GM12878 (cell line): ENCODE results near the gene BAX. TPM values are rescaled to one million over a fixed set of nuclear protein-coding genes. Genes with fewer than 3 reads are reported as not detected.

ENCODE experiments used
- ATAC-seq: fragments of 200-7000 bp; cut with Tn5 transposase; 3 replicates; pipeline ENCODE4 v1.9.1; 2020; ENCODE audit warnings: mild to moderate bottlenecking, moderate library complexity
- BruUV-seq: library from RNA; stranded (reverse); fragments of 400-500 nt; replicated peaks from 2 replicates; lab custom pipeline; 2021; lab: Mats Ljungman, UMichigan
- CTCF ChIA-PET: fragments of 300-600 bp; sonication (Branson Sonifier 250); formaldehyde crosslinking; extraction: SDS; loops from one replicate; lab custom pipeline; 2021; ENCODE audit warnings: inconsistent platforms; lab: Yijun Ruan, JAX
- POLR2A ChIA-PET: fragments of 350-600 bp; formaldehyde crosslinking; extraction: SDS; loops from one replicate; lab custom pipeline; 2021; ENCODE audit warnings: inconsistent platforms; lab: Charles Lee
- RAD21 ChIA-PET: fragments of 300-600 bp; sonication (Branson Sonifier 250); formaldehyde crosslinking; loops from one replicate; lab custom pipeline; 2023; ENCODE audit warnings: antibody characterized with exemption; ENCODE audit not compliant: unreplicated experiment; lab: Charles Lee
- SMC1A ChIA-PET: fragments of 300-600 bp; sonication (Branson Sonifier 250); formaldehyde crosslinking; loops from one replicate; lab custom pipeline; 2023; ENCODE audit not compliant: unreplicated experiment, uncharacterized antibody; lab: Charles Lee
- DNase-seq: peaks from one replicate; pipeline ENCODE4 v3.0.0-alpha.2; 2011; ENCODE audit warnings: low read depth, low spot score
- FAIRE-seq: peaks from 3 replicates; lab custom pipeline; 2011; peaks lifted over from hg19 to GRCh38; lab: Jason Lieb, UNC
- H2AFZ ChIP-seq: 2 replicates; pipeline ENCODE4 v1.6.0; 2011; ENCODE audit warnings: low read depth, low read length, control low read depth; ENCODE audit not compliant: control insufficient read depth
- H3K27ac ChIP-seq: 2 replicates; pipeline ENCODE4 v1.5.1; 2011; ENCODE audit warnings: control low read depth; ENCODE audit not compliant: control insufficient read depth, insufficient read depth
- H3K27me3 ChIP-seq, 2 experiments: replicated peaks in 1 of 2; 2 replicates each; pipeline versions ENCODE4 v1.6.0 to v1.6.1; 2011; ENCODE audit warnings: low read length in 1 of 2; ENCODE audit not compliant: control insufficient read depth in 2 of 2, insufficient read depth in 2 of 2
- H3K36me3 ChIP-seq, 2 experiments: 2 replicates each; pipeline ENCODE4 v1.5.1; 2011; ENCODE audit warnings: low read length in 1 of 2; ENCODE audit not compliant: control insufficient read depth in 2 of 2, insufficient read depth in 2 of 2
- H3K4me1 ChIP-seq: 2 replicates; pipeline ENCODE4 v1.6.1; 2011; ENCODE audit warnings: mild to moderate bottlenecking, low read length, moderate library complexity, mixed read lengths; ENCODE audit not compliant: control insufficient read depth, insufficient read depth
- H3K4me2 ChIP-seq: 2 replicates; pipeline ENCODE4 v1.6.0; 2011; ENCODE audit warnings: control low read depth; ENCODE audit not compliant: control insufficient read depth, insufficient read depth
- H3K4me3 ChIP-seq: fragments of 200-600 bp; sonication (generic); 2 replicates; pipeline ENCODE4 v1.5.1; 2016
- H3K79me2 ChIP-seq: 2 replicates; pipeline ENCODE4 v1.6.0; 2011; ENCODE audit warnings: low read length; ENCODE audit not compliant: control insufficient read depth, insufficient read depth
- H3K9ac ChIP-seq: 2 replicates; pipeline ENCODE4 v1.8.0; 2011; ENCODE audit warnings: low read length, control low read depth, mixed read lengths; ENCODE audit not compliant: control insufficient read depth, insufficient read depth
- H3K9me3 ChIP-seq: replicated peaks from 3 replicates; pipeline ENCODE4 v1.5.1; 2011; ENCODE audit warnings: mild to moderate bottlenecking, low read length; ENCODE audit not compliant: control insufficient read depth, insufficient read depth
- H4K20me1 ChIP-seq: 2 replicates; pipeline ENCODE4 v1.6.0; 2011; ENCODE audit not compliant: control insufficient read depth, insufficient read depth
- CHD2 ChIP-seq: IDR thresholded peaks from 2 replicates; pipeline ENCODE4 v1.6.1; 2011; ENCODE audit warnings: low read depth, low read length, improper control_type of control experiment, borderline replicate concordance
- EGR1 ChIP-seq, 2 experiments: IDR thresholded peaks; 1 replicate in 1 of 2; 2 replicates in 1 of 2; pipeline ENCODE4 v1.6.1; 2011 to 2012; ENCODE audit warnings: low read depth in 2 of 2, low read length in 2 of 2, borderline replicate concordance in 1 of 2, mild to moderate bottlenecking in 1 of 2, moderate library complexity in 1 of 2
- FOXM1 ChIP-seq: IDR thresholded peaks from 2 replicates; pipeline ENCODE4 v1.6.1; 2012; ENCODE audit warnings: low read depth, mild to moderate bottlenecking, inconsistent platforms, low read length, moderate library complexity
- JUND ChIP-seq: IDR thresholded peaks from 2 replicates; pipeline ENCODE4 v1.6.1; 2012; ENCODE audit warnings: low read depth, mild to moderate bottlenecking, low read length, improper control_type of control experiment, moderate library complexity
- KDM1A ChIP-seq: fragments of 200-600 bp; sonication (generic); IDR thresholded peaks from 2 replicates; pipeline ENCODE4 v1.6.1; 2016; ENCODE audit warnings: borderline replicate concordance
- KLF5 ChIP-seq: fragments of 450-650 bp; IDR thresholded peaks from 2 replicates; pipeline ENCODE4 v1.6.1; 2014; ENCODE audit warnings: mild to moderate bottlenecking; ENCODE audit not compliant: partially characterized antibody
- MEF2B ChIP-seq: fragments of 450-650 bp; IDR thresholded peaks from 2 replicates; pipeline ENCODE4 v1.6.1; 2018; ENCODE audit warnings: mild to moderate bottlenecking, moderate library complexity; ENCODE audit not compliant: partially characterized antibody, poor library complexity, severe bottlenecking
- RBBP5 ChIP-seq: fragments of 200-600 bp; sonication (generic); conservative IDR thresholded peaks from 2 replicates; pipeline ENCODE4 v1.6.1; 2016
- SRF ChIP-seq, 2 experiments: IDR thresholded peaks; 2 replicates each; pipeline ENCODE4 v1.6.1; 2011; ENCODE audit warnings: low read depth in 2 of 2, low read length in 2 of 2, mild to moderate bottlenecking in 1 of 2, moderate library complexity in 1 of 2
- WGBS: methylation state at CpG from one replicate; pipeline ENCODE4 v1.1.6; 2016; ENCODE audit warnings: low lambda C conversion rate; ENCODE audit not compliant: insufficient replicate concordance, insufficient coverage; ENCODE audit errors: missing lambda C conversion rate; 5-methylcytosine and 5-hydroxymethylcytosine counted together
- in situ Hi-C: fragments of 300-500 bp; cut with MboI; formaldehyde crosslinking; loops from 9 replicates; pipeline ENCODE4 v1.14.3; 2018; ENCODE audit warnings: mixed read lengths
- intact Hi-C: fragments of 100-400 bp; cut with micrococcal nuclease; formaldehyde crosslinking; loops from one replicate; pipeline ENCODE4 v1.14.2; 2022; ENCODE audit not compliant: unreplicated experiment
- polyA plus RNA-seq, 11 experiments: library from polyadenylated mRNA; depleted of rRNA in 4 of 11; unstranded in 6 of 11; stranded (reverse) in 5 of 11; fragments of >200 nt; fragmentation: Nextera tagmentation in 4 of 11; fragmentation: Illumina TruSeq in 1 of 11; extraction: Ambion mirVana in 4 of 11; extraction: Trizol in 1 of 11; gene quantifications; 1 replicate in 1 of 11; 2 replicates in 10 of 11; pipeline versions ENCODE4 v1.2.1 to v1.2.3, GENCODE V29; 2011 to 2016; ENCODE audit warnings: inconsistent platforms in 2 of 11, missing spikeins in 2 of 11, low read depth in 1 of 11
- total RNA-seq, 4 experiments: library from RNA; depleted of rRNA in 3 of 4; stranded (reverse); fragments of >200 nt in 3 of 4; fragmentation: Illumina TruSeq in 1 of 4; extraction: Trizol in 1 of 4; gene quantifications; 2 replicates each; pipeline versions ENCODE4 v1.2.1 to v1.2.3, GENCODE V29; 2013 to 2021
- TF ChIP-seq, protein P1 (sequence below): IDR thresholded peaks from 2 replicates; pipeline ENCODE4 v1.6.1; 2012; ENCODE audit warnings: low read depth, low read length, improper control_type of control experiment
- TF ChIP-seq, protein P2 (sequence below): fragments of 450-650 bp; IDR thresholded peaks from 2 replicates; pipeline ENCODE4 v1.6.1; 2016; ENCODE audit warnings: mild to moderate bottlenecking

BAX gene
- total and polyA plus RNA-seq, 10 of the 15 experiments (the other 5 are each of a cell fraction or from before 2014, with no cell fraction given) = 7.2 to 221 (median 137) TPM

DNA sequence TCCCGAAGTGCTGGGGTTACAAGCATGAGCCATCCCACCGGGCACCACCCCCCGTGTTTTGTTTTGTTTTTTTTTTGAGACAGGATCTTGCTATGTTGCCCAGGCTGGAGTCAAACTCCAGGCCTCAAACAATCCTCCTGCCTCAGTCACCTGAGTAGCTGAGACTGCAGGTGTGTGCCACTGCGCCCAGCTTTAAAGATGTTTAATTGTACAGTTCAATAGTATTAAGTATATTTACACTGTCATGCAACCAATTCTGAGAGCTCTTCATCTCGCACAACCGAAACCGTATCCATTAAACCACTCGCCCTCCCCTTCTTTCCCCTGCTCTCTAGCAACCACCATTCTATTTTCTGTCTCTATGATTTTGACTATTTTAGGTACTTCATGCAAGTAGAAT lies 38.9 kb upstream of the BAX start:
- Histone ChIP-seq H3K27ac (no peak overlapping the region), H3K4me2 (no peak overlapping the region), H3K27me3 (no peaks in the 10 kb centered on the region), H4K20me1 (no peaks in the 10 kb centered on the region), H3K9me3 (no peaks in the 10 kb centered on the region), H2AFZ (no peak overlapping the region), H3K9ac (no peak overlapping the region), H3K79me2 (no peaks in the 10 kb centered on the region), H3K4me1 (peaks cover 8% of the 10 kb centered on the region), H3K36me3 (peaks cover 8 to 16% of the 10 kb centered on the region in 2 experiments), H3K4me3 (no peak overlapping the region)
- DNase-seq (no peak), ATAC-seq (no peak), FAIRE-seq (no peak)
- ChIA-PET CTCF (interaction anchor here (1.5 kb wide), 1 partner anchor 55 kb away, joined by 5 read pairs; no protein-coding TSS in a partner anchor), SMC1A (interaction anchor here (1.3 kb wide), 1 partner anchor 128 kb away, joined by 3 read pairs; no protein-coding TSS in a partner anchor), POLR2A (interaction anchor here (0.6 kb wide), 1 partner anchor 12 kb away, joined by 4 read pairs; no protein-coding TSS in a partner anchor), RAD21 (no interaction called here)
- TF ChIP-seq KLF5 (no peak), EGR1 (IDR thresholded peaks at IDR 0.05; ENCODE audit: borderline replicate concordance in 1 of 2, low read depth in 2 of 2, low read length in 2 of 2) (no peak), FOXM1 (no peak), JUND (no peak), KDM1A (no peak), RBBP5 (no peak), MEF2B (no peak), CHD2 (no peak), SRF (IDR thresholded peaks at IDR 0.05; ENCODE audit: low read depth in 2 of 2, low read length in 2 of 2) (no peak)
- TF ChIP-seq, protein P1, sequence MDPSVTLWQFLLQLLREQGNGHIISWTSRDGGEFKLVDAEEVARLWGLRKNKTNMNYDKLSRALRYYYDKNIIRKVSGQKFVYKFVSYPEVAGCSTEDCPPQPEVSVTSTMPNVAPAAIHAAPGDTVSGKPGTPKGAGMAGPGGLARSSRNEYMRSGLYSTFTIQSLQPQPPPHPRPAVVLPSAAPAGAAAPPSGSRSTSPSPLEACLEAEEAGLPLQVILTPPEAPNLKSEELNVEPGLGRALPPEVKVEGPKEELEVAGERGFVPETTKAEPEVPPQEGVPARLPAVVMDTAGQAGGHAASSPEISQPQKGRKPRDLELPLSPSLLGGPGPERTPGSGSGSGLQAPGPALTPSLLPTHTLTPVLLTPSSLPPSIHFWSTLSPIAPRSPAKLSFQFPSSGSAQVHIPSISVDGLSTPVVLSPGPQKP = no peak
- TF ChIP-seq, protein P2, sequence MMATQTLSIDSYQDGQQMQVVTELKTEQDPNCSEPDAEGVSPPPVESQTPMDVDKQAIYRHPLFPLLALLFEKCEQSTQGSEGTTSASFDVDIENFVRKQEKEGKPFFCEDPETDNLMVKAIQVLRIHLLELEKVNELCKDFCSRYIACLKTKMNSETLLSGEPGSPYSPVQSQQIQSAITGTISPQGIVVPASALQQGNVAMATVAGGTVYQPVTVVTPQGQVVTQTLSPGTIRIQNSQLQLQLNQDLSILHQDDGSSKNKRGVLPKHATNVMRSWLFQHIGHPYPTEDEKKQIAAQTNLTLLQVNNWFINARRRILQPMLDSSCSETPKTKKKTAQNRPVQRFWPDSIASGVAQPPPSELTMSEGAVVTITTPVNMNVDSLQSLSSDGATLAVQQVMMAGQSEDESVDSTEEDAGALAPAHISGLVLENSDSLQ = no peak
- in situ Hi-C loops (no loop called here), intact Hi-C loops (no loop called here)
- BruUV-seq = no TSS peak
- WGBS = 92% methylated on average over 8 of the region's 8 CpGs
